WTC11 (cell line): ENCODE results near the gene NAALADL2.

Experiments used
- CREB1 ChIP-seq: sonication (generic); formaldehyde crosslinking; IDR thresholded peaks from 2 replicates; pipeline ENCODE4 v1.8.0; 2023; ENCODE audit warnings: mild to moderate bottlenecking, missing genetic modification reagents
- ELF4 ChIP-seq: sonication (generic); formaldehyde crosslinking; IDR thresholded peaks from 2 replicates; pipeline ENCODE4 v1.8.1; 2022; ENCODE audit warnings: low read depth, mild to moderate bottlenecking, moderate library complexity, missing genetic modification reagents
- ETV6 ChIP-seq: sonication (generic); formaldehyde crosslinking; IDR thresholded peaks from 2 replicates; pipeline ENCODE4 v1.8.1; 2022; ENCODE audit warnings: mild to moderate bottlenecking, missing genetic modification reagents
- GRHL2 ChIP-seq: fragments of 250-450 bp; sonication (Bioruptor Pico); IDR thresholded peaks from 2 replicates; pipeline ENCODE4 v1.8.0; 2022; ENCODE audit warnings: mild to moderate bottlenecking, moderate library complexity; ENCODE audit not compliant: insufficient replicate concordance, severe bottlenecking
- JAZF1 ChIP-seq: fragments of 250-450 bp; sonication (Bioruptor Pico); IDR thresholded peaks from 2 replicates; pipeline ENCODE4 v1.9.0; 2021; ENCODE audit warnings: moderate library complexity, mild to moderate bottlenecking, inconsistent platforms
- JUN ChIP-seq: sonication (generic); formaldehyde crosslinking; IDR thresholded peaks from 2 replicates; pipeline ENCODE4 v1.8.0; 2023; ENCODE audit warnings: mild to moderate bottlenecking, missing genetic modification reagents
- NR2C2 ChIP-seq: sonication (generic); formaldehyde crosslinking; IDR thresholded peaks from 2 replicates; pipeline ENCODE4 v1.8.0; 2022; ENCODE audit warnings: mild to moderate bottlenecking, missing genetic modification reagents
- TCF7 ChIP-seq: sonication (generic); formaldehyde crosslinking; IDR thresholded peaks from 2 replicates; pipeline ENCODE4 v1.8.0; 2022; ENCODE audit warnings: mild to moderate bottlenecking, low read depth, missing genetic modification reagents, moderate library complexity
- ZNF263 ChIP-seq: sonication (generic); formaldehyde crosslinking; IDR thresholded peaks from 2 replicates; pipeline ENCODE4 v1.8.1; 2022; ENCODE audit warnings: low read depth, mild to moderate bottlenecking, moderate library complexity, missing genetic modification reagents
- TF ChIP-seq, protein P1 (sequence below): fragments of 200-600 bp; IDR thresholded peaks from 2 replicates; pipeline ENCODE4 v1.8.0; 2022; ENCODE audit warnings: antibody characterized with exemption
- TF ChIP-seq, protein P2 (sequence below): sonication (generic); formaldehyde crosslinking; IDR thresholded peaks from 2 replicates; pipeline ENCODE4 v1.8.0; 2022; ENCODE audit warnings: mild to moderate bottlenecking, missing genetic modification reagents
- TF ChIP-seq, protein P3 (sequence below): sonication (generic); formaldehyde crosslinking; IDR thresholded peaks from 2 replicates; pipeline ENCODE4 v1.8.1; 2023; ENCODE audit warnings: mild to moderate bottlenecking, missing genetic modification reagents, moderate library complexity
- TF ChIP-seq, protein P4 (sequence below): sonication (generic); formaldehyde crosslinking; IDR thresholded peaks from 2 replicates; pipeline ENCODE4 v1.8.0; 2022; ENCODE audit warnings: mild to moderate bottlenecking, missing genetic modification reagents
- TF ChIP-seq, protein P5 (sequence below): sonication (generic); formaldehyde crosslinking; IDR thresholded peaks from 2 replicates; pipeline ENCODE4 v1.8.1; 2022; ENCODE audit warnings: low read depth, missing genetic modification reagents, borderline replicate concordance

DNA sequence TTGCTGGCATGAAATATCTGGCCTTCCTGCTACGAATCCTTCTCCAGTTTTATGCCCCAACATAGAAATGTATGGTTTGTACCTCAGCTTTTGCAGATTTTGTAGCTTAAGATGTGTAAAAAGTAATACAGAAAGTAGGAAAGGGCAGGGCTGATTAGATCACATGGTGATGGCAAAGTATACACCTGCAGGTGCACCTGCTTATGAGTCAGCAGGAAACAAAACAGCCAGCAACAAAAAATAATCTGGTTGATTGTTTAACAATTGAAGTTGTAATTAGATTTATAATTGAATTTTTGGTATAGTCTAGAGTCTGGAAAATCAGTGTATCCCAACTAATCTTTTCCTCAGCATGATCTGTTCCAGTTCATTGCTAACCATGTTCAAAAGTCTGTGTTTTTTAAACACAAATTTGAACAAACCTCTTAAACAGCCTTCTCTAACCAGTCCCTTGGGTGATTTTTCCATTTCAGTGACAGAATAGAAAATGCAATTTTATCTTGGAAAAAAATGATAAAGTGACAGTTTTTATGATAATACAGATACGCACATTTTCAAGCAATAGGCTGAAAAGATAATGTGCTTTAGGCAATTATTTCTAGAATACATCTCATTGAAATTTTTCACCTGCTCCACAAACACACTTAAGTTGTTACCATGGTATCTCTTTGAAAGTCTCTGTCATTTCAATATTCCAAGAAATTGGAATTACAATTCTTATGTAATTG is 477.4 kb downstream of the NAALADL2 start:
- TF ChIP-seq, protein P1, sequence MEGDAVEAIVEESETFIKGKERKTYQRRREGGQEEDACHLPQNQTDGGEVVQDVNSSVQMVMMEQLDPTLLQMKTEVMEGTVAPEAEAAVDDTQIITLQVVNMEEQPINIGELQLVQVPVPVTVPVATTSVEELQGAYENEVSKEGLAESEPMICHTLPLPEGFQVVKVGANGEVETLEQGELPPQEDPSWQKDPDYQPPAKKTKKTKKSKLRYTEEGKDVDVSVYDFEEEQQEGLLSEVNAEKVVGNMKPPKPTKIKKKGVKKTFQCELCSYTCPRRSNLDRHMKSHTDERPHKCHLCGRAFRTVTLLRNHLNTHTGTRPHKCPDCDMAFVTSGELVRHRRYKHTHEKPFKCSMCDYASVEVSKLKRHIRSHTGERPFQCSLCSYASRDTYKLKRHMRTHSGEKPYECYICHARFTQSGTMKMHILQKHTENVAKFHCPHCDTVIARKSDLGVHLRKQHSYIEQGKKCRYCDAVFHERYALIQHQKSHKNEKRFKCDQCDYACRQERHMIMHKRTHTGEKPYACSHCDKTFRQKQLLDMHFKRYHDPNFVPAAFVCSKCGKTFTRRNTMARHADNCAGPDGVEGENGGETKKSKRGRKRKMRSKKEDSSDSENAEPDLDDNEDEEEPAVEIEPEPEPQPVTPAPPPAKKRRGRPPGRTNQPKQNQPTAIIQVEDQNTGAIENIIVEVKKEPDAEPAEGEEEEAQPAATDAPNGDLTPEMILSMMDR = no peak
- no peak for TF ChIP-seq CREB1
- TF ChIP-seq, protein P2, sequence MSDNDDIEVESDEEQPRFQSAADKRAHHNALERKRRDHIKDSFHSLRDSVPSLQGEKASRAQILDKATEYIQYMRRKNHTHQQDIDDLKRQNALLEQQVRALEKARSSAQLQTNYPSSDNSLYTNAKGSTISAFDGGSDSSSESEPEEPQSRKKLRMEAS (CRISPR knock-in tag) = no peak
- TF ChIP-seq ZNF263 (CRISPR knock-in tag) = no peak
- TF ChIP-seq ETV6 = no peak
- TF ChIP-seq ELF4 = no peak
- no peak for TF ChIP-seq NR2C2
- TF ChIP-seq, protein P3, sequence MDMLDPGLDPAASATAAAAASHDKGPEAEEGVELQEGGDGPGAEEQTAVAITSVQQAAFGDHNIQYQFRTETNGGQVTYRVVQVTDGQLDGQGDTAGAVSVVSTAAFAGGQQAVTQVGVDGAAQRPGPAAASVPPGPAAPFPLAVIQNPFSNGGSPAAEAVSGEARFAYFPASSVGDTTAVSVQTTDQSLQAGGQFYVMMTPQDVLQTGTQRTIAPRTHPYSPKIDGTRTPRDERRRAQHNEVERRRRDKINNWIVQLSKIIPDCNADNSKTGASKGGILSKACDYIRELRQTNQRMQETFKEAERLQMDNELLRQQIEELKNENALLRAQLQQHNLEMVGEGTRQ = no peak
- TF ChIP-seq, protein P4, sequence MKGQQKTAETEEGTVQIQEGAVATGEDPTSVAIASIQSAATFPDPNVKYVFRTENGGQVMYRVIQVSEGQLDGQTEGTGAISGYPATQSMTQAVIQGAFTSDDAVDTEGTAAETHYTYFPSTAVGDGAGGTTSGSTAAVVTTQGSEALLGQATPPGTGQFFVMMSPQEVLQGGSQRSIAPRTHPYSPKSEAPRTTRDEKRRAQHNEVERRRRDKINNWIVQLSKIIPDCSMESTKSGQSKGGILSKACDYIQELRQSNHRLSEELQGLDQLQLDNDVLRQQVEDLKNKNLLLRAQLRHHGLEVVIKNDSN (CRISPR knock-in tag) = no peak
- TF ChIP-seq TCF7 (CRISPR knock-in tag) = no peak
- TF ChIP-seq JAZF1 (CRISPR knock-in tag) = no peak
- TF ChIP-seq, protein P5, sequence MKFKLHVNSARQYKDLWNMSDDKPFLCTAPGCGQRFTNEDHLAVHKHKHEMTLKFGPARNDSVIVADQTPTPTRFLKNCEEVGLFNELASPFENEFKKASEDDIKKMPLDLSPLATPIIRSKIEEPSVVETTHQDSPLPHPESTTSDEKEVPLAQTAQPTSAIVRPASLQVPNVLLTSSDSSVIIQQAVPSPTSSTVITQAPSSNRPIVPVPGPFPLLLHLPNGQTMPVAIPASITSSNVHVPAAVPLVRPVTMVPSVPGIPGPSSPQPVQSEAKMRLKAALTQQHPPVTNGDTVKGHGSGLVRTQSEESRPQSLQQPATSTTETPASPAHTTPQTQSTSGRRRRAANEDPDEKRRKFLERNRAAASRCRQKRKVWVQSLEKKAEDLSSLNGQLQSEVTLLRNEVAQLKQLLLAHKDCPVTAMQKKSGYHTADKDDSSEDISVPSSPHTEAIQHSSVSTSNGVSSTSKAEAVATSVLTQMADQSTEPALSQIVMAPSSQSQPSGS (CRISPR knock-in tag) = no peak
- TF ChIP-seq GRHL2 (CRISPR knock-in tag) = no peak
- no peak for TF ChIP-seq JUN (CRISPR knock-in tag)
